HG03039 (cell line): ENCODE data around the gene GFPT1.

Experiments used
- ATAC-seq: cut with Tn5 transposase; IDR thresholded peaks from one replicate; pipeline ENCODE4 v1.9.1; 2021; ENCODE audit warnings: mild to moderate bottlenecking, moderate library complexity; ENCODE audit not compliant: unreplicated experiment

GFPT1 gene

GRCh38 chr2:69296421-69296820, 90.6 kb downstream of the GFPT1 start:
- ATAC-seq: no peak

GRCh38 chr2:69292256-69292655, 94.8 kb downstream of the GFPT1 start:
- ATAC-seq: no peak

GRCh38 chr2:69291721-69292120, 95.3 kb downstream of the GFPT1 start:
- ATAC-seq: no peak

- ATAC-seq: no peak
Measured at GRCh38 chr2:69291004-69291650, 95.9 kb downstream of the GFPT1 start.

GRCh38 chr2:69288429-69288828, 98.6 kb downstream of the GFPT1 start:
- no peak for ATAC-seq

GRCh38 chr2:69287544-69287943, 99.5 kb downstream of the GFPT1 start:
- no peak for ATAC-seq

- no peak for ATAC-seq
Measured at GRCh38 chr2:69285379-69285894, 101.6 kb downstream of the GFPT1 start.

GRCh38 chr2:69280796-69281412, 106.1 kb downstream of the GFPT1 start:
- no peak for ATAC-seq

- no peak for ATAC-seq
Measured at GRCh38 chr2:69279931-69280681, 106.9 kb downstream of the GFPT1 start.

GRCh38 chr2:69279211-69279610, 107.8 kb downstream of the GFPT1 start:
- ATAC-seq: no peak

GRCh38 chr2:69278366-69278765, 108.7 kb downstream of the GFPT1 start:
- ATAC-seq: no peak

GRCh38 chr2:69275490-69275889, 111.5 kb downstream of the GFPT1 start:
- ATAC-seq: no peak

- ATAC-seq: no peak
Measured at GRCh38 chr2:69272803-69273471, 114.1 kb downstream of the GFPT1 start.

- ATAC-seq: no peak
Measured at GRCh38 chr2:69271831-69272257, 115.2 kb downstream of the GFPT1 start.
